ENCODE data around the gene RASA2. TPM values are rescaled to one million over a fixed set of nuclear protein-coding genes. Genes with fewer than 3 reads are reported as not detected.

RASA2 gene
- polyA plus RNA-seq, 1 donor from 2014 or later, result 37.5 TPM

DNA sequence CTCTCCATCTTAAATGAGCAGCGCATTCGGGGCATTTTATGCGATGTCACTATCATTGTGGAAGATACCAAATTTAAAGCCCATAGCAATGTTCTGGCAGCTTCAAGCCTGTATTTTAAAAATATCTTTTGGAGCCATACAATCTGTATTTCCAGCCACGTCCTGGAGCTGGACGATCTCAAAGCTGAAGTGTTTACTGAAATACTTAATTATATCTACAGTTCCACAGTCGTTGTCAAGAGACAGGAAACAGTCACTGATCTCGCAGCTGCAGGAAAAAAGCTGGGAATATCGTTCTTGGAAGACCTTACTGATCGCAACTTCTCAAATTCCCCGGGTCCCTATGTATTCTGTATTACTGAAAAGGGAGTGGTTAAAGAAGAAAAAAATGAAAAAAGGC lies 44.4 kb upstream of the RASA2 start:
- H4K20me1 ChIP-seq (ENCODE audit: insufficient read depth), result no peaks in the 10 kb centered on the region
- no peaks in the 10 kb centered on the region for H3F3A ChIP-seq (ENCODE audit: insufficient read depth, low read length, poor library complexity, severe bottlenecking)
- H3K9ac ChIP-seq (ENCODE audit: low read length), result no peak overlapping the region
- H3K4me2 ChIP-seq (ENCODE audit: low read length), result no peak overlapping the region
- no peaks in the 10 kb centered on the region for H3K9me3 ChIP-seq (ENCODE audit: low read length)
- H3K4me3 ChIP-seq (ENCODE audit: low read length), result no peak overlapping the region
- TF ChIP-seq RAD21 (conservative IDR thresholded peaks at IDR 0.05), result no peak
- no peak for TF ChIP-seq MXI1 (conservative IDR thresholded peaks at IDR 0.05; ENCODE audit: poor library complexity, severe bottlenecking)
- TF ChIP-seq EZH2 (IDR thresholded peaks at IDR 0.05; ENCODE audit: borderline replicate concordance, insufficient read depth, low read length, poor library complexity, severe bottlenecking), result no peak
- TF ChIP-seq SMC3 (conservative IDR thresholded peaks at IDR 0.05; ENCODE audit: poor library complexity), result no peak
- TF ChIP-seq, protein P1, sequence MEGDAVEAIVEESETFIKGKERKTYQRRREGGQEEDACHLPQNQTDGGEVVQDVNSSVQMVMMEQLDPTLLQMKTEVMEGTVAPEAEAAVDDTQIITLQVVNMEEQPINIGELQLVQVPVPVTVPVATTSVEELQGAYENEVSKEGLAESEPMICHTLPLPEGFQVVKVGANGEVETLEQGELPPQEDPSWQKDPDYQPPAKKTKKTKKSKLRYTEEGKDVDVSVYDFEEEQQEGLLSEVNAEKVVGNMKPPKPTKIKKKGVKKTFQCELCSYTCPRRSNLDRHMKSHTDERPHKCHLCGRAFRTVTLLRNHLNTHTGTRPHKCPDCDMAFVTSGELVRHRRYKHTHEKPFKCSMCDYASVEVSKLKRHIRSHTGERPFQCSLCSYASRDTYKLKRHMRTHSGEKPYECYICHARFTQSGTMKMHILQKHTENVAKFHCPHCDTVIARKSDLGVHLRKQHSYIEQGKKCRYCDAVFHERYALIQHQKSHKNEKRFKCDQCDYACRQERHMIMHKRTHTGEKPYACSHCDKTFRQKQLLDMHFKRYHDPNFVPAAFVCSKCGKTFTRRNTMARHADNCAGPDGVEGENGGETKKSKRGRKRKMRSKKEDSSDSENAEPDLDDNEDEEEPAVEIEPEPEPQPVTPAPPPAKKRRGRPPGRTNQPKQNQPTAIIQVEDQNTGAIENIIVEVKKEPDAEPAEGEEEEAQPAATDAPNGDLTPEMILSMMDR (IDR thresholded peaks at IDR 0.05; ENCODE audit: poor library complexity, severe bottlenecking), result no peak
- no peak for TF ChIP-seq EP300 (conservative IDR thresholded peaks at IDR 0.05; ENCODE audit: poor library complexity, severe bottlenecking)
- TF ChIP-seq, protein P2, sequence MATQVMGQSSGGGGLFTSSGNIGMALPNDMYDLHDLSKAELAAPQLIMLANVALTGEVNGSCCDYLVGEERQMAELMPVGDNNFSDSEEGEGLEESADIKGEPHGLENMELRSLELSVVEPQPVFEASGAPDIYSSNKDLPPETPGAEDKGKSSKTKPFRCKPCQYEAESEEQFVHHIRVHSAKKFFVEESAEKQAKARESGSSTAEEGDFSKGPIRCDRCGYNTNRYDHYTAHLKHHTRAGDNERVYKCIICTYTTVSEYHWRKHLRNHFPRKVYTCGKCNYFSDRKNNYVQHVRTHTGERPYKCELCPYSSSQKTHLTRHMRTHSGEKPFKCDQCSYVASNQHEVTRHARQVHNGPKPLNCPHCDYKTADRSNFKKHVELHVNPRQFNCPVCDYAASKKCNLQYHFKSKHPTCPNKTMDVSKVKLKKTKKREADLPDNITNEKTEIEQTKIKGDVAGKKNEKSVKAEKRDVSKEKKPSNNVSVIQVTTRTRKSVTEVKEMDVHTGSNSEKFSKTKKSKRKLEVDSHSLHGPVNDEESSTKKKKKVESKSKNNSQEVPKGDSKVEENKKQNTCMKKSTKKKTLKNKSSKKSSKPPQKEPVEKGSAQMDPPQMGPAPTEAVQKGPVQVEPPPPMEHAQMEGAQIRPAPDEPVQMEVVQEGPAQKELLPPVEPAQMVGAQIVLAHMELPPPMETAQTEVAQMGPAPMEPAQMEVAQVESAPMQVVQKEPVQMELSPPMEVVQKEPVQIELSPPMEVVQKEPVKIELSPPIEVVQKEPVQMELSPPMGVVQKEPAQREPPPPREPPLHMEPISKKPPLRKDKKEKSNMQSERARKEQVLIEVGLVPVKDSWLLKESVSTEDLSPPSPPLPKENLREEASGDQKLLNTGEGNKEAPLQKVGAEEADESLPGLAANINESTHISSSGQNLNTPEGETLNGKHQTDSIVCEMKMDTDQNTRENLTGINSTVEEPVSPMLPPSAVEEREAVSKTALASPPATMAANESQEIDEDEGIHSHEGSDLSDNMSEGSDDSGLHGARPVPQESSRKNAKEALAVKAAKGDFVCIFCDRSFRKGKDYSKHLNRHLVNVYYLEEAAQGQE (IDR thresholded peaks at IDR 0.05; ENCODE audit: borderline replicate concordance), result no peak
- no peak overlapping the region for H2AFZ ChIP-seq (ENCODE audit: low read depth, low read length)
- peaks cover 4% of the 10 kb centered on the region for H3K36me3 ChIP-seq (ENCODE audit: insufficient read depth, low read length)
- no peaks in the 10 kb centered on the region for H3K9me2 ChIP-seq (ENCODE audit: insufficient read depth, low read length)
- no peak overlapping the region for H3K27ac ChIP-seq (ENCODE audit: low read length)
- H3K27me3 ChIP-seq (ENCODE audit: insufficient read depth, low read depth, low read length), result no peaks in the 10 kb centered on the region
- no peaks in the 10 kb centered on the region for H3K79me2 ChIP-seq (replicated peaks; ENCODE audit: insufficient read depth, low read length)

- Histone ChIP-seq H3K79me2 (replicated peaks; ENCODE audit: insufficient read depth, low read length) (no peaks in the 10 kb centered on the region), H3K4me3 (ENCODE audit: low read length) (no peak overlapping the region)
These were observed 43.9 kb upstream of the RASA2 start for GRCh38 chr3:141442914-141443313.

More at GRCh38 chr3:141442914-141443313, 43.9 kb upstream of the RASA2 start:
- H2AFZ ChIP-seq (ENCODE audit: low read depth, low read length), result no peak overlapping the region
- H3K9ac ChIP-seq (ENCODE audit: low read length), result no peak overlapping the region
- no peaks in the 10 kb centered on the region for H3F3A ChIP-seq (ENCODE audit: insufficient read depth, low read length, poor library complexity, severe bottlenecking)
- no peaks in the 10 kb centered on the region for H3K9me3 ChIP-seq (ENCODE audit: low read length)
- H3K27me3 ChIP-seq (ENCODE audit: insufficient read depth, low read depth, low read length), result no peaks in the 10 kb centered on the region
- H3K4me2 ChIP-seq (ENCODE audit: low read length), result no peak overlapping the region
- no peaks in the 10 kb centered on the region for H3K9me2 ChIP-seq (ENCODE audit: insufficient read depth, low read length)
- no peak overlapping the region for H3K27ac ChIP-seq (ENCODE audit: low read length)
- H3K36me3 ChIP-seq (ENCODE audit: insufficient read depth, low read length), result peaks cover 4% of the 10 kb centered on the region
- TF ChIP-seq EP300 (conservative IDR thresholded peaks at IDR 0.05; ENCODE audit: poor library complexity, severe bottlenecking) (no peak), POLR2AphosphoS5 (IDR thresholded peaks at IDR 0.05) (no peak), MXI1 (conservative IDR thresholded peaks at IDR 0.05; ENCODE audit: poor library complexity, severe bottlenecking) (no peak), RAD21 (conservative IDR thresholded peaks at IDR 0.05) (no peak), EZH2 (IDR thresholded peaks at IDR 0.05; ENCODE audit: borderline replicate concordance, insufficient read depth, low read length, poor library complexity, severe bottlenecking) (no peak), TAF1 (IDR thresholded peaks at IDR 0.05; ENCODE audit: low read depth) (no peak), SMC3 (conservative IDR thresholded peaks at IDR 0.05; ENCODE audit: poor library complexity) (no peak)
- TF ChIP-seq, protein P1 (IDR thresholded peaks at IDR 0.05; ENCODE audit: poor library complexity, severe bottlenecking), result no peak
- TF ChIP-seq, protein P2 (IDR thresholded peaks at IDR 0.05; ENCODE audit: borderline replicate concordance), result no peak
- no peaks in the 10 kb centered on the region for H4K20me1 ChIP-seq (ENCODE audit: insufficient read depth)
